Measurements from ENCODE around the gene BATF3.

- TF ChIP-seq POLR2A (IDR thresholded peaks at IDR 0.05), result no peak
- TF ChIP-seq CTCF (IDR thresholded peaks at IDR 0.05), result no peak
These were observed 1.1 kb downstream of the BATF3 start for GRCh38 chr1:212698467-212699103.

All from vagina (tissue), 2 donors.